HG03378 (cell line): Measurements from ENCODE around the gene MBP.

Experiments
- ATAC-seq: cut with Tn5 transposase; IDR thresholded peaks from one replicate; pipeline ENCODE4 v1.9.1; 2021; ENCODE audit warnings: mild to moderate bottlenecking, moderate library complexity; ENCODE audit not compliant: unreplicated experiment

The MBP gene

GRCh38 chr18:77133835-77134496 lies 1.4 kb upstream of the MBP start:
- peak; percentile 33 for ATAC-seq

GRCh38 chr18:77133051-77133834 lies 660 bp upstream of the MBP start:
- no peak for ATAC-seq

GRCh38 chr18:77131652-77132368 lies 773 bp downstream of the MBP start:
- ATAC-seq: peak; percentile 17

- ATAC-seq: no peak
Measured at GRCh38 chr18:77131100-77131651, 1.4 kb downstream of the MBP start.

- no peak for ATAC-seq
Measured at GRCh38 chr18:77130229-77131099, 2.1 kb downstream of the MBP start.

GRCh38 chr18:77129150-77129551 lies 3.4 kb downstream of the MBP start:
- ATAC-seq: no peak

- peak; percentile 46 for ATAC-seq
Measured at GRCh38 chr18:77127769-77128671, 4.6 kb downstream of the MBP start.

- peak; percentile 64 for ATAC-seq
Measured at GRCh38 chr18:77124452-77124922, 8.1 kb downstream of the MBP start.

GRCh38 chr18:77123320-77124231 lies 9.0 kb downstream of the MBP start:
- no peak for ATAC-seq

- no peak for ATAC-seq
Measured at GRCh38 chr18:77121523-77121922, 11.1 kb downstream of the MBP start.

- no peak for ATAC-seq
Measured at GRCh38 chr18:77119851-77120491, 12.6 kb downstream of the MBP start.

GRCh38 chr18:77119101-77119850 lies 13.3 kb downstream of the MBP start:
- ATAC-seq: no peak

GRCh38 chr18:77118256-77119090 lies 14.1 kb downstream of the MBP start:
- no peak for ATAC-seq

- ATAC-seq: no peak
Measured at GRCh38 chr18:77116201-77117080, 16.1 kb downstream of the MBP start.
